ENCODE data around the gene CTDSPL.

DNA sequence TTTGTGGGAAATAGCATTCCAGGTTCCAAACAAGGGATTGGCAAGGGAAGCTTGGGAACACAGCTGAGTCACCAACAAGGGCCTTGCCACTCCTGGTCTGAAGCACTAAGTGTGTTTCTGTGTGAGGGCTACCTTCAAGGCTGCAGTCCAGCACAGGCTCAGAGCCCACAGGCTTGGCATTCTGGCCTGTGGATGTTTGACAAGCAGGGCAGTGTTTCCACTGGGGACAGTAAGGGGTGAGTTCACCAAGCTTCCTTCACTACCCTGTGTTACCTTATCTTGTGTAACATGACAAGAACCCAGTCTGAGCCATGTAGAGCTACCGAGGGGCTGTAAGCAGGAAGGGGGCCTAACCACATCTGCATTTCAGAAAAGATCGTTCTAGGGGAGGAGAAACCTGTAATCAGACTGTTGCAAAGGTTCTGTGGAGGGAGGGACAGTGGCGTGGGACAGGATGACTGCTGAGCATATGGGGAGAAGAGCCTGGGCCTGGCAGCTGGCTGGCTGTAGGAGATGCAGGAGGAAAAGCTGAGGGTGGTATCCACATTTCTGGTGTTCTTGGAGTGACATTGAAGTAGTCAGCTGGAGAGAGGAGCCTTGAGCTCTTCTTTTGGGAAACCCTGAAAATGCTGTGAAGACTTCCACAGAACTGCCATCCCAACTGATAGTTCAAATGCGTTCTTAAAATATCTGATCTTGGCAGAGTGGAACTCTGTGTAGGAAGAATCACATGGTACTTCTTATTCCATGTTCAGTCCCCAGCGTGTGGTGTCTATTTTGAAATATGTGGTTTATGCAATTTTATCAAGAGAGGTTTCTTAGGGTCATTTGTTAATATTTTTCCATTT lies 61.3 kb downstream of the CTDSPL start:
- TF ChIP-seq, protein P1, sequence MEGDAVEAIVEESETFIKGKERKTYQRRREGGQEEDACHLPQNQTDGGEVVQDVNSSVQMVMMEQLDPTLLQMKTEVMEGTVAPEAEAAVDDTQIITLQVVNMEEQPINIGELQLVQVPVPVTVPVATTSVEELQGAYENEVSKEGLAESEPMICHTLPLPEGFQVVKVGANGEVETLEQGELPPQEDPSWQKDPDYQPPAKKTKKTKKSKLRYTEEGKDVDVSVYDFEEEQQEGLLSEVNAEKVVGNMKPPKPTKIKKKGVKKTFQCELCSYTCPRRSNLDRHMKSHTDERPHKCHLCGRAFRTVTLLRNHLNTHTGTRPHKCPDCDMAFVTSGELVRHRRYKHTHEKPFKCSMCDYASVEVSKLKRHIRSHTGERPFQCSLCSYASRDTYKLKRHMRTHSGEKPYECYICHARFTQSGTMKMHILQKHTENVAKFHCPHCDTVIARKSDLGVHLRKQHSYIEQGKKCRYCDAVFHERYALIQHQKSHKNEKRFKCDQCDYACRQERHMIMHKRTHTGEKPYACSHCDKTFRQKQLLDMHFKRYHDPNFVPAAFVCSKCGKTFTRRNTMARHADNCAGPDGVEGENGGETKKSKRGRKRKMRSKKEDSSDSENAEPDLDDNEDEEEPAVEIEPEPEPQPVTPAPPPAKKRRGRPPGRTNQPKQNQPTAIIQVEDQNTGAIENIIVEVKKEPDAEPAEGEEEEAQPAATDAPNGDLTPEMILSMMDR (IDR thresholded peaks at IDR 0.05), result no peak
- TF ChIP-seq POLR2AphosphoS5 (IDR thresholded peaks at IDR 0.05) (no peak), POLR2A (IDR thresholded peaks at IDR 0.05) (no peak), EP300 (IDR thresholded peaks at IDR 0.05; ENCODE audit: low read depth) (no peak)
